GM21723 (cell line): ENCODE measurements around the gene SPIC.
"Not testable (repeated sequence)": the region's sequence is repeated elsewhere in the genome, so short reads cannot be mapped to it uniquely, and the experiment has no call there.

ENCODE experiments used
- ATAC-seq: cut with Tn5 transposase; IDR thresholded peaks from one replicate; pipeline ENCODE4 v1.9.1; 2021; ENCODE audit warnings: mild to moderate bottlenecking, moderate library complexity; ENCODE audit not compliant: unreplicated experiment

SPIC gene

GRCh38 chr12:101474711-101475386 is at the start of gene SPIC:
Gene SPIC (plus strand): TSS chr12:101475336. CDS start chr12:101476905, 1,569 bp downstream.
- ATAC-seq: no peak

DNA sequence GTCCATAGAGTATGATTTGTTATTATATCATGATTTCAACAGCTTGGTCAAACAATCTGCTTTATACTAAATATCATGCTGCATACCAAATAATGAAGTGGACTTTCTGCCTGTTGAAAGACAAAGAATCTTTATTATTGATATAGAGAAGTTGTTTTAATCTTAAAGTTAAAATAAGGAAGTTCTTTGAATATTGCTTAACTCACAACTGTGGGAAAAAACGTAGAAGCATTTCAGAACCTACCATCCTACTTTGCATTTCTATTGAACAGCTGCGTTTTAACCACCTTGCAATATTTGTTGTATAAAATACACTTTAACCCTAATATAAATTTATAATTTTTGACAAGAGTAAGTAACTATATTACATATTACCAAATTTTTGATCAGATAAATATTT is 44.7 kb upstream of the SPIC start:
- ATAC-seq: no peak

- ATAC-seq: no peak
Measured at GRCh38 chr12:101436136-101436535, 39.0 kb upstream of the SPIC start.

GRCh38 chr12:101439236-101439635 is 35.9 kb upstream of the SPIC start:
- ATAC-seq: no peak

- ATAC-seq: no peak
Measured at GRCh38 chr12:101441461-101442224, 33.5 kb upstream of the SPIC start.

- ATAC-seq: no peak
Measured at GRCh38 chr12:101455685-101456084, 19.5 kb upstream of the SPIC start.

GRCh38 chr12:101459642-101460346 is 15.3 kb upstream of the SPIC start:
- ATAC-seq: no peak

DNA sequence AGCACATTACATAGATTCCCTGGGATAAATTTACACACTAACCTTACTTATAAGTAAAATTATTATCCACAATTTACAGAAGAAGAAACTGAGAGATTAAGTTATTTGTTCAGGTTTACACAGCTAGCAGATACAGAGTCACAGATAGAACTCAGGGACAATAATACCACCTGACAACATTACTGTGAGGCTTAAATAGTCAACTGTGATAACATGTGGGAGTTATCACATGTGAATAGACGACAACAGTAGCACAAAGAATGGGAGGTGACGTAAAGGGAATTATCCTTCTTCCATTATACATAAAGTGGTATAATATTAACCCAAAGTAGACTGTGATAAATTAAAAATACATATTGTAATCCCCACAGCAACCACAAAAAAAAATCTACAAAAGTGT is 6.2 kb upstream of the SPIC start:
- ATAC-seq: no peak

- ATAC-seq: no peak
Measured at GRCh38 chr12:101470939-101471338, 4.2 kb upstream of the SPIC start.

DNA sequence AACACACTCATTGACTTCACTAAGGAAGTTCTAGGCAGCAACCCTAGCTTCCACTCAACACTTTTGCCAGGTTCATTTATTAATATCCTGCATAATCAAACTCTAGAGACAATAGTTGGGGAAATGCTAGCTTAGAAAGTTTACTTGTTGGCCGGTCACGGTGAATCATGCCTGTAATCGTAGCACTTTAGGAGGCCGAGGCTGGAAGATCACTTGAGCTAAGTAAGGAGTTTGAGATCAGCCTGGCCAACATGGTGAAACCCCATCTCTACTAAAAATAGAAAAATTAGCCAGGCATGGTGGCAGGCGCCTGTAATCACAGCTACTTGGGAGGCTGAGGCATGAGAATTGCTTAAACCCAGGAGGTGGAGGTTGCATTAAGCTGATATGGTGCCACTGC is 3.3 kb upstream of the SPIC start:
- not testable (repeated sequence) for ATAC-seq

DNA sequence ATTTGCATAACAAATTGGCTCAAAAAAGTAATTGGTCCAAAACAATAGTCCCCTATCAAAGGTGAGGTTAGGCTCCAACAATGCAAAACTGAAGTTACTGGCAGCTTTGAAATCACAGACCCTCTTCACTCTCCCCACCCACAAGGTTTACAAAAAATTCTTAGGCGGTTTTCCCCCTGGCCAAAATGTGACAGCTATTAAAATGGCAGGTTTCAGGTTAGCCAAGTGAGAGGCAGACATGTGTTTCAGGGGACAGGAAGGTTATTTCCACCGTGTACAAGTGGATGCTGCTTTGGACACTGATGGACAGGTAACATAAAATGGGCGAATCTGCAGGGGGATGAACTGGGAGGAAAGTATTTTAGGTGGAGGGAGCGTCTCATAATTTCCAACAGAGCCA is 888 bp upstream of the SPIC start:
- no peak for ATAC-seq

DNA sequence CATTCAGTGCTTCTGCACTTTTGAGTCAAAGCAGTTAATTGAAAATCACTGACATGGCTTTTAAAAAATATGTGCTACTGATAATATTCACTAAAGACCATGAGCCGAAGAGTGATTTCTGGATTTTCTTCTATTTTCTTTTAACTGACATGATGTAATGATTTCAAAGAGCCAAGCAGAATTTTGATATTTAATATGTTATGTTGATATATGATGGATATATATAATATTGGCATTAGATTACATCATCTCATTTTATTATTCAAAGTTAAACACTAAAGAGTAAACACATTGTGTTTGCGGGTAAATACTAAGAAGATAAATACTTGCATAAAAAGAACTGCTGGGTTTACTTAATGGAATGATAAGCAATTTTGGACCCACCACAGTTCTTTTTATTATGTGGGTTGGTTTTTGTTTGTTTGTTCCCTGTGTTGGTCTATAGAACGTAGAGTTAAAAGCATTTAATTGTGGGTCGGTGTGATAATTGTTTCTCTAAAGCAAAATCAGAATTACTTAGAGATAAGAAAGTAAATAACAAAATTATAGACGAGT is 692 bp downstream of the SPIC start:
- no peak for ATAC-seq

DNA sequence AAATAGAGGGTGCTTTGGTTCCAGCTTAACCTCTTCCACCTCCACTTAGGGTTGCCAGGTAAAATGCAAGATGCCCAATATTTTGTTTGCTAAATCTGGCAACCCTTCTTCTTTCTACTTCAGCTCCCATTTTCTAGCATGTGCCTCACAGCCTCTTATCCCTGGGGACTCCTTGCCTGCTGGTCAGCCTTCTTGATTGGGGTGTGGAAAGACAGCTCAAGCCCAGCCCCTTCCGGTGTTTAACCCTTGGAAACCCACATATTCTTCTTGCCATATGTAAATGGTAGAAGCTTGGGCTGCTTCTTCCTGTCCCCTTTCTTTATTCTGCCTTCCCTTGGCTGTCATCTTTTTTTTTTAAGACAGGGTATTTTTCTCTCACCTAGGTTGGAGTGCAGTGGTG is 5.7 kb downstream of the SPIC start:
- ATAC-seq: no peak

DNA sequence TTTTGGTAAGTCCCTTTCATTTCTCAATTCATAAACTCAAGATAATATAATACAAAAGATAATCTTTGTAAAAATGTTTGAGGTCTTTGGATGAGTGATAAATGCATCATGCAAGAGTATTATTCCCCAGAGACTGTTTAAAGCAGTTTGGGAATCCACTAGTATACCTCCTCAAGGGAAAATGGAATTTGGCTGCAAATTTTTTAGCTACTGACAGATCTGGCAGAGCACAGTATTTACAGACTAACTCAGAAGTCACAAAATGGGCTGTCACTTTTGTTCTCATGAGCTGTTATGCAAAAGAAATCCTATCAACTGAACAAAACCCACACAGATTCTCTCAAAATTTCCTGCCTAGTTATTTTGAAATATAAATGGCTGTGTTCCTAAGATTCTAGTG is 9.9 kb downstream of the SPIC start:
- no peak for ATAC-seq

- no peak for ATAC-seq
Measured at GRCh38 chr12:101488469-101488868, 13.3 kb downstream of the SPIC start.

DNA sequence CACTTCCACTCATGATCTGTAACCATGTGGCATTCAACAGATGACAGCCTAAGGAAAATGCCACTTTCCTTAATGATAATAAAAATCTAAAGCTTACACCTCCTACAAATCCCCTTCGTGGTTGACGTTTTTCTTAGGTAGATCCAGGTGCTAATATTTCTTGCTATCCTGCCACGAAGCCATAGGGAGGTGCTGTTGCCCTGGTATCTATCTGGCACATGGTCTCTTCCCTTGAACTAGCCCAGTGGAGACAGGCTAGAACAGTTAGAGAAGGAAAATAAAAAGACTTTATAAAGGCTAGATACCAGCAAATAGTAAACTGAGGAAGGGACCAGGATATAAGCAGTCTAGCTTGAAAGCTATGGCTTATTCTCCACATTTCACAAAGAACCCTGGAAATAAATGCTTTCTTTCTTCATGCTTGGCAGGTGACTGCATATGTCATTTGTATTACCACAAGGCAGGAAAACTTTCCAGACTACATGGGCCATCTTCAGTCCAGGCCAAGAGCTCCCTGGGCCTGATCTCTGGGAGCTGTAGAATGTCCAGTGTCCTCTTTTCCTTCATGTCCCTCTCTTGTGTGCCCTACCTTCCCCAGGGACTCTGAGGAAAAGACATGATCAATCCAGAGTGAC is 15.3 kb downstream of the SPIC start:
- no peak for ATAC-seq

DNA sequence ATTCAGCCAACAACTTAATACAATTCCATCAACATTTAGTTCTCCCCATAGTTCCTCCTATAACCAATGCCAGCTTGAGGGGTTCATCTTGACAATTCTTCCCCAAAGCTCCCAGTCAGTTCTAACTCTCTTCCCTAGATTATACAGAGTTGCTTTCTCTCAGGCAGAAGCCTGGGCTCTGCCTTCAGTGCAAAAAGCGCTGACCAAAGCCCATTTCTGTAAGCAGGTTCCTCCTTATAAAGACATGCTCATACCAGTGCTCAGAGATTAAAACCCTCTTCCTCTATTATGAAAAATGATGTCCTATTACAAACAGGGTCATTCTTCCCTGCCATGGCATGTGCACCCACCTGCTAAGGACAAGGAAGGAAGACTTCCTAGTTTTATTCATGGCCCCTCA is 16.2 kb downstream of the SPIC start:
- ATAC-seq: no peak

- ATAC-seq: no peak
Measured at GRCh38 chr12:101493556-101493955, 18.4 kb downstream of the SPIC start.

DNA sequence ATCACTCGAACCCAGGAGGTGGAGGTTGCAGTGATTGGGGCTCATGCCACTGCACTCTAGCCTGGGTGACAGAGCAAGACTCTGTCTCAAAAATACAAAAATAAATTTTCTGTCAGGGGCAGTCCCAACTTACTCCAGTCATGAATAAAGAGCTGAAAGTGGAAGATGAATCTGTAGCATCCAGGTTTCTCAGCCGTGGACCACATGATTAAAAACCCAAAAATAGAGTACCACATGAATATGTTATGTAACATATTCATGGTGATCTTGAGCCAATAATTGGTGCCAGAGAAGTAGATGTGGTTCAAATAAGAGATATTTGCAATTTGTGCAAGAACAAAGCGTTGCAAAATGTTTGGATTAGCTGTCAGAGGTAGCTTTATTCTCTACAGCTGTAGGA is 23.1 kb downstream of the SPIC start:
- no peak for ATAC-seq

DNA sequence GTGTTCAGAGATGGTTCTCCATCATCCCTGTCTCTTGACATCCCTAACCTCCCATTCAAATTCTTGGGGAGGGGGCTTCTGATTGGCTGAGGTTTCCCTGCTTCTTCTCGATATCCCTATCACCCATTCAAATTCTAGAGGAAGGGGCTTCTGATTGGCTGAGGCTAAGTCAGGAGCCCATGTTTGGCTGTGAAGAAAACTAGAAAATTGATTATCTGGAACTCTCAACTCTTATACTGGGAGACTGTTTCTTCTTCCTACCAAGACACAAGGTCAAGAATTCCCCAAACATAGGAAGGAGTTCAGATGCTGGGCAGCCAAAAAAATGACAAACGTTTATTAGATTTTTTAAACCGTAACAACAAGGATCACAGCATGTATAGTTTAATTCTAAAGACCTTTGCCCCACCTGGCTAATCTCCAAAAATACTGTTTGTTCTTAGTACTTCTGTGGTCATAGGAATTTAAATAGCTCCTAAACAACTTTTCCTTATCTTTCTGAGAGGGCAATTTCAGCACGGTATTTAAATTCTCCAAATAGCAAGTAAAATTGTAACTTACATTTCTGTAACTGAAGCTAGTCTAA is 26.4 kb downstream of the SPIC start:
- no peak for ATAC-seq

- no peak for ATAC-seq
Measured at GRCh38 chr12:101521136-101521535, 46.0 kb downstream of the SPIC start.
